GM23338 (cell line): ENCODE results near the gene TNFSF10. TPM values are rescaled to one million over a fixed set of nuclear protein-coding genes. Genes with fewer than 3 reads are reported as not detected.

ENCODE experiments used
- ATAC-seq: fragments of 200-7000 bp; cut with Tn5 transposase; 3 replicates; pipeline ENCODE4 v1.9.1; 2020
- DNase-seq: peaks from one replicate; pipeline ENCODE4 v3.0.0-alpha.2; 2015; ENCODE audit warnings: low spot score
- H2AFZ ChIP-seq: fragments of 200-600 bp; sonication (generic); 2 replicates; pipeline ENCODE4 v1.8.0; 2016; ENCODE audit warnings: antibody characterized with exemption, mild to moderate bottlenecking, moderate library complexity
- H3F3A ChIP-seq: fragments of 200-600 bp; sonication (generic); replicated peaks from 2 replicates; pipeline ENCODE4 v1.8.0; 2017; ENCODE audit warnings: antibody characterized with exemption, mixed run types, low read depth
- H3K27ac ChIP-seq: fragments of 200-600 bp; sonication (generic); 2 replicates; pipeline ENCODE4 v1.6.1; 2016; ENCODE audit warnings: low read depth
- H3K27me3 ChIP-seq: fragments of 200-600 bp; sonication (generic); 2 replicates; pipeline ENCODE4 v1.8.0; 2016; ENCODE audit warnings: mild to moderate bottlenecking, mixed run types, moderate library complexity; ENCODE audit not compliant: insufficient read depth
- H3K36me3 ChIP-seq: fragments of 200-600 bp; sonication (generic); 2 replicates; pipeline ENCODE4 v1.8.0; 2016; ENCODE audit warnings: mild to moderate bottlenecking; ENCODE audit not compliant: insufficient read depth
- H3K4me1 ChIP-seq: fragments of 200-600 bp; sonication (generic); 2 replicates; pipeline ENCODE4 v1.8.0; 2016; ENCODE audit warnings: mild to moderate bottlenecking, moderate library complexity; ENCODE audit not compliant: insufficient read depth
- H3K4me2 ChIP-seq: fragments of 200-600 bp; sonication (generic); 2 replicates; pipeline ENCODE4 v1.7.1; 2017; ENCODE audit warnings: mixed run types
- H3K4me3 ChIP-seq: fragments of 200-600 bp; sonication (generic); 2 replicates; pipeline ENCODE4 v1.6.1; 2016; ENCODE audit warnings: mixed run types
- H3K79me2 ChIP-seq: fragments of 200-600 bp; sonication (generic); replicated peaks from 2 replicates; pipeline ENCODE4 v1.8.0; 2017; ENCODE audit warnings: mild to moderate bottlenecking; ENCODE audit not compliant: insufficient read depth
- H3K9me2 ChIP-seq: fragments of 200-600 bp; sonication (generic); 2 replicates; pipeline ENCODE4 v1.8.0; 2017; ENCODE audit not compliant: insufficient read depth
- H4K20me1 ChIP-seq: fragments of 200-600 bp; sonication (generic); replicated peaks from 2 replicates; pipeline ENCODE4 v1.8.0; 2017; ENCODE audit warnings: mild to moderate bottlenecking; ENCODE audit not compliant: insufficient read depth
- H3K27ac Mint-ChIP-seq: 2 replicates; pipeline ENCODE4 v1.8.0; 2020; ENCODE audit warnings: inconsistent platforms, mild to moderate bottlenecking, moderate library complexity, mixed read lengths
- H3K27me3 Mint-ChIP-seq: 3 replicates; pipeline ENCODE4 v1.8.0; 2022; ENCODE audit warnings: low read depth, mild to moderate bottlenecking, moderate library complexity, mixed read lengths, inconsistent platforms; ENCODE audit not compliant: insufficient read depth, poor library complexity
- H3K36me3 Mint-ChIP-seq: 3 replicates; pipeline ENCODE4 v1.8.0; 2021; ENCODE audit warnings: low read depth, mild to moderate bottlenecking, inconsistent platforms, moderate library complexity, mixed read lengths
- H3K4me1 Mint-ChIP-seq: 3 replicates; pipeline ENCODE4 v1.8.0; 2020; ENCODE audit warnings: mild to moderate bottlenecking, inconsistent platforms, mixed read lengths
- H3K4me3 Mint-ChIP-seq: 3 replicates; pipeline ENCODE4 v1.8.0; 2021; ENCODE audit warnings: moderate library complexity, mild to moderate bottlenecking, inconsistent platforms, mixed read lengths
- H3K9me3 Mint-ChIP-seq: 3 replicates; pipeline ENCODE4 v1.8.0; 2020; ENCODE audit warnings: moderate library complexity, mild to moderate bottlenecking, inconsistent platforms, mixed read lengths
- CREB1 ChIP-seq: fragments of 250-450 bp; sonication (Bioruptor Pico); IDR thresholded peaks from 2 replicates; pipeline ENCODE4 v1.5.0; 2020; ENCODE audit warnings: low read depth, mild to moderate bottlenecking, moderate library complexity
- EZH2phosphoT487 ChIP-seq: fragments of 200-600 bp; sonication (generic); IDR thresholded peaks from one replicate; pipeline ENCODE4 v1.8.1; 2018; ENCODE audit warnings: antibody characterized with exemption; ENCODE audit not compliant: unreplicated experiment
- STAT1 ChIP-seq: IDR thresholded peaks from one replicate; pipeline ENCODE4 v1.6.1; 2016; ENCODE audit warnings: antibody characterized with exemption; ENCODE audit not compliant: unreplicated experiment
- ZNF114 ChIP-seq: fragments of 250-450 bp; sonication (Bioruptor Pico); IDR thresholded peaks from 2 replicates; pipeline ENCODE4 v1.5.0; 2020; ENCODE audit warnings: mild to moderate bottlenecking, moderate library complexity
- polyA plus RNA-seq: library from polyadenylated mRNA; unstranded; fragments of >200 nt; fragmentation: Nextera tagmentation; extraction: Ambion mirVana; gene quantifications from 2 replicates; pipeline ENCODE4 v1.2.1, GENCODE V29; 2016
- total RNA-seq: library from RNA; depleted of rRNA; stranded (reverse); fragments of >200 nt; shearing (Covaris generic); gene quantifications from 2 replicates; pipeline ENCODE4 v1.2.3, GENCODE V29; 2014
- TF ChIP-seq, protein P1 (sequence below): fragments of 250-450 bp; sonication (Bioruptor Pico); IDR thresholded peaks from 2 replicates; pipeline ENCODE4 v1.5.0; 2020; ENCODE audit warnings: mild to moderate bottlenecking, moderate library complexity
- TF ChIP-seq, protein P2 (sequence below): IDR thresholded peaks from 2 replicates; pipeline ENCODE4 v1.6.1; 2016; ENCODE audit warnings: antibody characterized with exemption

Gene TNFSF10
- total and polyA plus RNA-seq, 2 experiments from 2014 or later = 0.27 TPM; not detected in 1

DNA sequence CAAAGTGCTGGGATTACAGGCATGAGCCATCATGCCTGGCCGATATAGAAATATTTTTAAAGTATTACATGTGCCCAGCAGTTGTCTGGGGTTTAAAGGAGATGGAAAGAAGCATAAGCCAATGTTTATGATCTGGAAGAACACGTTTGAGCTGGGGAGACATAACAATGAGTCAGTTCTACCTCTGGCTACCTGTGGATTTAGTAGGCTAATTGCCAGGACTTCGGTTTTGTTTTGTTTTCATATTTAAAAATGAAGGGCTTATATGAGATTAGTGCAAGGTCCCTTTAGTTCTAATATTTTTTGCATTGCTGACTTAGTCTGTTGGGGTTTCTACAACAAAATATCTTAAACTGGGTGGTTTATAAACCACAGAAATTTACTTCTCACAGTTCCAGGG is 22.9 kb upstream of the TNFSF10 start:
- Histone ChIP-seq H3K4me2 (no peak overlapping the region), H3K27me3 (no peaks in the 10 kb centered on the region), H3K79me2 (no peaks in the 10 kb centered on the region), H3K4me3 (no peak overlapping the region), H3K27ac (no peak overlapping the region), H3K4me1 (no peaks in the 10 kb centered on the region), H3K36me3 (no peaks in the 10 kb centered on the region), H3K9me2 (no peaks in the 10 kb centered on the region), H4K20me1 (no peaks in the 10 kb centered on the region), H3F3A (no peaks in the 10 kb centered on the region), H2AFZ (peak overlapping the region; percentile 72)
- TF ChIP-seq, protein P1, sequence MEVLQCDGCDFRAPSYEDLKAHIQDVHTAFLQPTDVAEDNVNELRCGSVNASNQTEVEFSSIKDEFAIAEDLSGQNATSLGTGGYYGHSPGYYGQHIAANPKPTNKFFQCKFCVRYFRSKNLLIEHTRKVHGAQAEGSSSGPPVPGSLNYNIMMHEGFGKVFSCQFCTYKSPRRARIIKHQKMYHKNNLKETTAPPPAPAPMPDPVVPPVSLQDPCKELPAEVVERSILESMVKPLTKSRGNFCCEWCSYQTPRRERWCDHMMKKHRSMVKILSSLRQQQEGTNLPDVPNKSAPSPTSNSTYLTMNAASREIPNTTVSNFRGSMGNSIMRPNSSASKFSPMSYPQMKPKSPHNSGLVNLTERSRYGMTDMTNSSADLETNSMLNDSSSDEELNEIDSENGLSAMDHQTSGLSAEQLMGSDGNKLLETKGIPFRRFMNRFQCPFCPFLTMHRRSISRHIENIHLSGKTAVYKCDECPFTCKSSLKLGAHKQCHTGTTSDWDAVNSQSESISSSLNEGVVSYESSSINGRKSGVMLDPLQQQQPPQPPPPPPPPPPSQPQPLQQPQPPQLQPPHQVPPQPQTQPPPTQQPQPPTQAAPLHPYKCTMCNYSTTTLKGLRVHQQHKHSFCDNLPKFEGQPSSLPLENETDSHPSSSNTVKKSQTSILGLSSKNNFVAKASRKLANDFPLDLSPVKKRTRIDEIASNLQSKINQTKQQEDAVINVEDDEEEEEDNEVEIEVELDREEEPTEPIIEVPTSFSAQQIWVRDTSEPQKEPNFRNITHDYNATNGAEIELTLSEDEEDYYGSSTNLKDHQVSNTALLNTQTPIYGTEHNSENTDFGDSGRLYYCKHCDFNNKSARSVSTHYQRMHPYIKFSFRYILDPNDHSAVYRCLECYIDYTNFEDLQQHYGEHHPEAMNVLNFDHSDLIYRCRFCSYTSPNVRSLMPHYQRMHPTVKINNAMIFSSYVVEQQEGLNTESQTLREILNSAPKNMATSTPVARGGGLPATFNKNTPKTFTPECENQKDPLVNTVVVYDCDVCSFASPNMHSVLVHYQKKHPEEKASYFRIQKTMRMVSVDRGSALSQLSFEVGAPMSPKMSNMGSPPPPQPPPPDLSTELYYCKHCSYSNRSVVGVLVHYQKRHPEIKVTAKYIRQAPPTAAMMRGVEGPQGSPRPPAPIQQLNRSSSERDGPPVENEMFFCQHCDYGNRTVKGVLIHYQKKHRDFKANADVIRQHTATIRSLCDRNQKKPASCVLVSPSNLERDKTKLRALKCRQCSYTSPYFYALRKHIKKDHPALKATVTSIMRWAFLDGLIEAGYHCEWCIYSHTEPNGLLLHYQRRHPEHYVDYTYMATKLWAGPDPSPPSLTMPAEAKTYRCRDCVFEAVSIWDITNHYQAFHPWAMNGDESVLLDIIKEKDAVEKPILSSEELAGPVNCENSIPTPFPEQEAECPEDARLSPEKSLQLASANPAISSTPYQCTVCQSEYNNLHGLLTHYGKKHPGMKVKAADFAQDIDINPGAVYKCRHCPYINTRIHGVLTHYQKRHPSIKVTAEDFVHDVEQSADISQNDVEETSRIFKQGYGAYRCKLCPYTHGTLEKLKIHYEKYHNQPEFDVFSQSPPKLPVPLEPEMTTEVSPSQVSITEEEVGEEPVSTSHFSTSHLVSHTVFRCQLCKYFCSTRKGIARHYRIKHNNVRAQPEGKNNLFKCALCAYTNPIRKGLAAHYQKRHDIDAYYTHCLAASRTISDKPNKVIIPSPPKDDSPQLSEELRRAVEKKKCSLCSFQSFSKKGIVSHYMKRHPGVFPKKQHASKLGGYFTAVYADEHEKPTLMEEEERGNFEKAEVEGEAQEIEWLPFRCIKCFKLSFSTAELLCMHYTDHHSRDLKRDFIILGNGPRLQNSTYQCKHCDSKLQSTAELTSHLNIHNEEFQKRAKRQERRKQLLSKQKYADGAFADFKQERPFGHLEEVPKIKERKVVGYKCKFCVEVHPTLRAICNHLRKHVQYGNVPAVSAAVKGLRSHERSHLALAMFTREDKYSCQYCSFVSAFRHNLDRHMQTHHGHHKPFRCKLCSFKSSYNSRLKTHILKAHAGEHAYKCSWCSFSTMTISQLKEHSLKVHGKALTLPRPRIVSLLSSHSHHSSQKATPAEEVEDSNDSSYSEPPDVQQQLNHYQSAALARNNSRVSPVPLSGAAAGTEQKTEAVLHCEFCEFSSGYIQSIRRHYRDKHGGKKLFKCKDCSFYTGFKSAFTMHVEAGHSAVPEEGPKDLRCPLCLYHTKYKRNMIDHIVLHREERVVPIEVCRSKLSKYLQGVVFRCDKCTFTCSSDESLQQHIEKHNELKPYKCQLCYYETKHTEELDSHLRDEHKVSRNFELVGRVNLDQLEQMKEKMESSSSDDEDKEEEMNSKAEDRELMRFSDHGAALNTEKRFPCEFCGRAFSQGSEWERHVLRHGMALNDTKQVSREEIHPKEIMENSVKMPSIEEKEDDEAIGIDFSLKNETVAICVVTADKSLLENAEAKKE = no peak
- TF ChIP-seq ZNF114 (no peak), STAT1 (no peak)
- Mint-ChIP-seq H3K36me3 (no peaks in the 10 kb centered on the region), H3K27ac (no peak overlapping the region), H3K4me3 (no peak overlapping the region), H3K9me3 (no peaks in the 10 kb centered on the region), H3K27me3 (peaks cover 5% of the 10 kb centered on the region), H3K4me1 (no peaks in the 10 kb centered on the region; the same call in 1 of the 3 replicates)
- DNase-seq = no peak
- no peak for ATAC-seq

DNA sequence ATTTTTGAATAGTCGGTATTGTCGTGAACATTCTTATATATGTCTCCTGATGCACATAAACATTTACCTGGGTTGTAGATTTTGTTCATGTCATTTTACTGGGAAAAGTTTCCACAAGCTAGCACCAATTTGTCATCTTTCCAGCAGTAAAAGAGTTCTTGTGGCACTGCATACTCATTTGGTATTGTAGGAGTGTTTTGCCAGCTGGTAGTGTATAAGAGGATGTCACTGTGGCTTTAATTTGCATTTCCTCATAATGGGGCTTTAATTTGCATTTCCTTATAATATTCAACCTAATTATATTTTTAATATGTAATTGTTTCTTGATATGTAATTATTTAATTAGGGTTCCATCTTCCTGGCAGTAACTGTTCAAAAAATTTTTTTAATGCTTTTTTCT is 21.2 kb upstream of the TNFSF10 start:
- Mint-ChIP-seq H3K4me3 (no peak overlapping the region), H3K4me1 (no peaks in the 10 kb centered on the region; the same call in 1 of the 3 replicates), H3K36me3 (no peaks in the 10 kb centered on the region), H3K27ac (no peak overlapping the region), H3K9me3 (no peaks in the 10 kb centered on the region), H3K27me3 (no peaks in the 10 kb centered on the region)
- Histone ChIP-seq H3F3A (no peaks in the 10 kb centered on the region), H3K79me2 (no peaks in the 10 kb centered on the region), H4K20me1 (no peaks in the 10 kb centered on the region), H3K4me3 (no peak overlapping the region), H3K27me3 (no peaks in the 10 kb centered on the region), H3K27ac (no peak overlapping the region), H3K9me2 (no peaks in the 10 kb centered on the region), H3K36me3 (no peaks in the 10 kb centered on the region), H3K4me2 (no peak overlapping the region), H3K4me1 (no peaks in the 10 kb centered on the region), H2AFZ (no peak overlapping the region)
- ATAC-seq = no peak
- DNase-seq = no peak
- TF ChIP-seq CREB1 (CRISPR knock-in tag) (no peak), EZH2phosphoT487 (no peak), ZNF114 (no peak)
- TF ChIP-seq, protein P2, sequence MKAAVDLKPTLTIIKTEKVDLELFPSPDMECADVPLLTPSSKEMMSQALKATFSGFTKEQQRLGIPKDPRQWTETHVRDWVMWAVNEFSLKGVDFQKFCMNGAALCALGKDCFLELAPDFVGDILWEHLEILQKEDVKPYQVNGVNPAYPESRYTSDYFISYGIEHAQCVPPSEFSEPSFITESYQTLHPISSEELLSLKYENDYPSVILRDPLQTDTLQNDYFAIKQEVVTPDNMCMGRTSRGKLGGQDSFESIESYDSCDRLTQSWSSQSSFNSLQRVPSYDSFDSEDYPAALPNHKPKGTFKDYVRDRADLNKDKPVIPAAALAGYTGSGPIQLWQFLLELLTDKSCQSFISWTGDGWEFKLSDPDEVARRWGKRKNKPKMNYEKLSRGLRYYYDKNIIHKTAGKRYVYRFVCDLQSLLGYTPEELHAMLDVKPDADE = no peak
- TF ChIP-seq, protein P1 = no peak
